ENCODE data around the gene KDM5C.

KDM5C gene

DNA sequence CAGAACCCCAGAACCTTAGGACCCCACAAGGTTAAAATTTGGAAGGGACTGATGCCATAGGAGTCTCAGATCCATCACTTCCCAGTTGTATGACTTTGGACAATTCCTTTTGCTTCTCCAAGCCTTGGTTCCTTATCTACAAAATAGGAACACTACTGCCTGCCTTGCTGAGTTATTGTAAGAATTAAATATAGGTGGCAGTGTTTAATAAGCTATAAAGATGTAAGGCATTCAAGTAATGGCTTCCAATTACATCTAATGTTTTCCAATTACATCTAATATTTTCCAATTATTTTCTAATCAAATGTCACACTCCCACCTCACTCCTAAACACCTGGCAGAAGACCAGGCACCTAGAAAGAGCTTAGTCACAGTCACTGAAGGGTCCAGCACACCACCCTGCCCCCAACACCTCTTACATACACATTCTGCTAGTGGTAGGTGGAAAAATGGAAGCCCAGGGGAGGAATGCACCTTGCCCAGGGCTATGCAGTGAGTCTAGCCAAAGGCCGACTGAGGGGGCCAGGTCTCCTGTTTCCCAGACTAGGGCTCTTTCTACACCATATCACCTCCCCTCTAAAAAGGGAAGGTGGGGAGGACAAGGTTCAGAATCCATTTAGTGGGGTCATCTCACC is 24.5 kb upstream of the KDM5C start:
- no peaks in the 10 kb centered on the region for H3K27me3 ChIP-seq (ENCODE audit: insufficient read depth, insufficient read length)

DNA sequence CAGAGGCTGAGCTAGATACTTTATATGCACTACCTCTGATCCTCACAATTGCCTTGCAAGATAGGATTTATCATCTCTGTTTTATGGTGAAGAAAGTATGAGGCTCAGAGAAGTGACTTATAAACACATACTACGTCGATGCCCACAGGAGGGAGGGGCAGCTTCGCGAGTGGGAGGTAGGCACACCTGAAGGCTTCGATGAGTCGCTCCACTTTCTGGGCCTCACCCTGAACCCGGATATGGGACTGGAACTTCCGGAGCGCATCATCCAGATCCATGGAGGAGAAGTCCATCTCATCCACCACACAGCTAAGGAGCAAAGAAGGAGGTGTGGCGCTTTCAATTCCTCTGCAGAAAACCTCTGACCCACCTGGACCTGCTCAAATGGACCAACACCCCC is 22.9 kb upstream of the KDM5C start:
- H3K9ac ChIP-seq (ENCODE audit: insufficient read length, low read depth) = no peak overlapping the region
- DNase-seq (ENCODE audit: low read depth, low spot score) = no peak
- no peaks in the 10 kb centered on the region for H3K27me3 ChIP-seq (ENCODE audit: insufficient read depth, insufficient read length)
- H3K9me3 ChIP-seq (ENCODE audit: insufficient read depth, low read length) = no peaks in the 10 kb centered on the region
- H3K4me3 ChIP-seq (ENCODE audit: insufficient read length, low read depth) = no peak overlapping the region
- peaks cover 14% of the 10 kb centered on the region for H3K4me1 ChIP-seq (ENCODE audit: insufficient read depth, insufficient read length)
- no peak for TF ChIP-seq SUZ12 (IDR thresholded peaks at IDR 0.05; ENCODE audit: extremely low read depth, insufficient read depth, insufficient read length)
- no peak for TF ChIP-seq YY1 (IDR thresholded peaks at IDR 0.05; ENCODE audit: insufficient read depth, insufficient read length)
- no peak for TF ChIP-seq ZNF274 (IDR thresholded peaks at IDR 0.05; ENCODE audit: low read depth, low read length)
- no peaks in the 10 kb centered on the region for H3K36me3 ChIP-seq (ENCODE audit: insufficient read depth, insufficient read length, low read length)

More for the DNA sequence above, 24.5 kb upstream of the KDM5C start:
- no peak for DNase-seq (ENCODE audit: low read depth, low spot score)
- peaks cover 12% of the 10 kb centered on the region for H3K4me1 ChIP-seq (ENCODE audit: insufficient read depth, insufficient read length)
- H3K9ac ChIP-seq (ENCODE audit: insufficient read length, low read depth) = no peak overlapping the region
- H3K36me3 ChIP-seq (ENCODE audit: insufficient read depth, insufficient read length, low read length) = no peaks in the 10 kb centered on the region
- TF ChIP-seq SUZ12 (IDR thresholded peaks at IDR 0.05; ENCODE audit: extremely low read depth, insufficient read depth, insufficient read length) = no peak
- TF ChIP-seq ZNF274 (IDR thresholded peaks at IDR 0.05; ENCODE audit: low read depth, low read length) = no peak
- no peak for TF ChIP-seq YY1 (IDR thresholded peaks at IDR 0.05; ENCODE audit: insufficient read depth, insufficient read length)
- no peak overlapping the region for H3K4me3 ChIP-seq (ENCODE audit: insufficient read length, low read depth)
- no peaks in the 10 kb centered on the region for H3K9me3 ChIP-seq (ENCODE audit: insufficient read depth, low read length)

DNA sequence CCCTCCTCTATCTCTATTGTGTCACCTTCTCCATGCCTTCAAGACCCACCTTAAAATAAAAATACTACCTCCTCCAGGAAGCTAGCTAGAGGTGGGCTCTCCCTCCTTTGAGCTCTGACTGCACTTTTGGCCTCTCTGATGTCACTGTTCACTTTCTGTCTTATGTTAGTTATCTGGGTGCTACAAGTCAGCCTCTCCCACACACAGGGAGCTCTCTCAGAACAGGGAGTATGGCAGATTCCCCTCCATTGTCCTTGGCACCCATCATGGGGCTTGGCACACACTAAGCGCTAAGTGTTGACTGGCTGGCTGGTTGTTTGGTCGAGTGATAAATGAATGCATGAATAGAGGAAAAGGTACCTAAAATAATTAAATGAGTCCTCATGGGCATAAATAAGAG is 21.2 kb upstream of the KDM5C start:
- Histone ChIP-seq H3K9me3 (ENCODE audit: insufficient read depth, low read length) (no peaks in the 10 kb centered on the region), H3K27me3 (ENCODE audit: insufficient read depth, insufficient read length) (no peaks in the 10 kb centered on the region), H3K36me3 (ENCODE audit: insufficient read depth, insufficient read length, low read length) (no peaks in the 10 kb centered on the region), H3K4me3 (ENCODE audit: insufficient read length, low read depth) (no peak overlapping the region), H3K9ac (ENCODE audit: insufficient read length, low read depth) (no peak overlapping the region), H3K4me1 (ENCODE audit: insufficient read depth, insufficient read length) (peaks cover 16% of the 10 kb centered on the region)
- TF ChIP-seq YY1 (IDR thresholded peaks at IDR 0.05; ENCODE audit: insufficient read depth, insufficient read length) = no peak
- TF ChIP-seq SUZ12 (IDR thresholded peaks at IDR 0.05; ENCODE audit: extremely low read depth, insufficient read depth, insufficient read length) = no peak
- TF ChIP-seq ZNF274 (IDR thresholded peaks at IDR 0.05; ENCODE audit: low read depth, low read length) = no peak
- DNase-seq (ENCODE audit: low read depth, low spot score) = no peak

DNA sequence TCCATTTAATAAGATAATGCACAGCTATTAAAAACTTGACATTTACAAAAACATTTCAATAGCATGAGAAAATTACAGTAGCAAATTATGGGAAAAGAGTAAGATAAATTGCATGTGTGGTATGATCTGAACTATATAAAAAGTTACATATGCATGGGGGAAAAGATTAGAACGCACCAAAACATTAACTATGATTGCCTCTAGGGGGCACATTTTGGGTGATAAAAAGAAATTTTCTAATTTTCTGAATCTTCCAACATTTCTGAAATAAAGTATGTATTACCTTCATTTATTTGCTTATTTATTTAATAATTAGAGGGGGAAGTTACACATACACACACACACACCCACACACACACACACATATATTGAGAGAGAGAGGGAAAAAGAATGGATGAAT is 19.6 kb upstream of the KDM5C start:
- no peak overlapping the region for H3K4me3 ChIP-seq (ENCODE audit: insufficient read length, low read depth)
- H3K27me3 ChIP-seq (ENCODE audit: insufficient read depth, insufficient read length) = no peaks in the 10 kb centered on the region
- no peak overlapping the region for H3K9ac ChIP-seq (ENCODE audit: insufficient read length, low read depth)
- TF ChIP-seq YY1 (IDR thresholded peaks at IDR 0.05; ENCODE audit: insufficient read depth, insufficient read length) (no peak), SUZ12 (IDR thresholded peaks at IDR 0.05; ENCODE audit: extremely low read depth, insufficient read depth, insufficient read length) (no peak), ZNF274 (IDR thresholded peaks at IDR 0.05; ENCODE audit: low read depth, low read length) (no peak)
- H3K36me3 ChIP-seq (ENCODE audit: insufficient read depth, insufficient read length, low read length) = no peaks in the 10 kb centered on the region
- no peaks in the 10 kb centered on the region for H3K9me3 ChIP-seq (ENCODE audit: insufficient read depth, low read length)
- peaks cover 5% of the 10 kb centered on the region for H3K4me1 ChIP-seq (ENCODE audit: insufficient read depth, insufficient read length)
- DNase-seq (ENCODE audit: low read depth, low spot score) = no peak

DNA sequence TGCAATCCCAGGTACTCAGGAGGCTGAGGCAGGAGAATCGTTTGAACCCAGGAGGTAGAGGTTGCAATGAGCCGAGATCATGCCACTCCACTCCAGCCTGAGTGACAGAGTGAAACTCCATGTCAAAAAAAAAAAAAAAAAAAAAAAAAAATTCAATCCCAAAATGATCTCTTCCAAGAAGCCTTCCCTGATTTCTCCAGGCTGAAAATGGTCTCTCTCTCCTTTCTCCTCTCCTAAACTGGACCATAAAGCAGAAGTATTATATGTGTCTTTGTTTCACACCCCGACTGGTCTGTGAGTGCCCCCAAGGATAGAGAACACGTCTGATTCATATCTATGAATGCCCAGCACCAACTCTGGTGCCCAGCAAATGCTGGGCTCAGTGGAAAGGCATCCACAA is 17.3 kb upstream of the KDM5C start:
- no peaks in the 10 kb centered on the region for H3K27me3 ChIP-seq (ENCODE audit: insufficient read depth, insufficient read length)
- H3K4me3 ChIP-seq (ENCODE audit: insufficient read length, low read depth) = no peak overlapping the region
- no peak overlapping the region for H3K9ac ChIP-seq (ENCODE audit: insufficient read length, low read depth)
- no peaks in the 10 kb centered on the region for H3K36me3 ChIP-seq (ENCODE audit: insufficient read depth, insufficient read length, low read length)
- peaks cover 5% of the 10 kb centered on the region for H3K4me1 ChIP-seq (ENCODE audit: insufficient read depth, insufficient read length)
- TF ChIP-seq SUZ12 (IDR thresholded peaks at IDR 0.05; ENCODE audit: extremely low read depth, insufficient read depth, insufficient read length) (no peak), YY1 (IDR thresholded peaks at IDR 0.05; ENCODE audit: insufficient read depth, insufficient read length) (no peak), ZNF274 (IDR thresholded peaks at IDR 0.05; ENCODE audit: low read depth, low read length) (no peak)
- no peak for DNase-seq (ENCODE audit: low read depth, low spot score)
- H3K9me3 ChIP-seq (ENCODE audit: insufficient read depth, low read length) = no peaks in the 10 kb centered on the region

DNA sequence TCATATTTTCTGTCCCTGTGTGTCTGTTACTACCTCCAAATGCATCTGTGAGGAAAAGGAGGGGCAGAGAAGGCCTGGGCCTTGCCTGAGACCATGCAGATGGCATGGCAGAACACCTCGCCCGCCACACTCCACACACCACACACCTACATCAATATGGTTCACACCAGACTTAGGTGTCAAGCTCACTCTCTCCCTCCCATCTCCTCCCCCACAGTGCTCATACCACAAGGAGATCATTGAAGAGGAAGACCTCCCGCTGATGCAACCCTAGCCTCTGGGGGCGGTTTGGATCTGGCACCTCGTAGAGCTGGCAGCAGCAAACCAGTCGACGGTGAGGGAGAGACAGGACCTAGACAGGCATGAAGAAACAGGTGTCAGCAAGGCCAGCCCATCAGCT is 16.6 kb upstream of the KDM5C start:
- TF ChIP-seq YY1 (IDR thresholded peaks at IDR 0.05; ENCODE audit: insufficient read depth, insufficient read length) (no peak), SUZ12 (IDR thresholded peaks at IDR 0.05; ENCODE audit: extremely low read depth, insufficient read depth, insufficient read length) (no peak), ZNF274 (IDR thresholded peaks at IDR 0.05; ENCODE audit: low read depth, low read length) (no peak)
- Histone ChIP-seq H3K9ac (ENCODE audit: insufficient read length, low read depth) (no peak overlapping the region), H3K36me3 (ENCODE audit: insufficient read depth, insufficient read length, low read length) (no peaks in the 10 kb centered on the region), H3K27me3 (ENCODE audit: insufficient read depth, insufficient read length) (no peaks in the 10 kb centered on the region), H3K9me3 (ENCODE audit: insufficient read depth, low read length) (no peaks in the 10 kb centered on the region), H3K4me3 (ENCODE audit: insufficient read length, low read depth) (no peak overlapping the region), H3K4me1 (ENCODE audit: insufficient read depth, insufficient read length) (peaks cover 5% of the 10 kb centered on the region)
- no peak for DNase-seq (ENCODE audit: low read depth, low spot score)

DNA sequence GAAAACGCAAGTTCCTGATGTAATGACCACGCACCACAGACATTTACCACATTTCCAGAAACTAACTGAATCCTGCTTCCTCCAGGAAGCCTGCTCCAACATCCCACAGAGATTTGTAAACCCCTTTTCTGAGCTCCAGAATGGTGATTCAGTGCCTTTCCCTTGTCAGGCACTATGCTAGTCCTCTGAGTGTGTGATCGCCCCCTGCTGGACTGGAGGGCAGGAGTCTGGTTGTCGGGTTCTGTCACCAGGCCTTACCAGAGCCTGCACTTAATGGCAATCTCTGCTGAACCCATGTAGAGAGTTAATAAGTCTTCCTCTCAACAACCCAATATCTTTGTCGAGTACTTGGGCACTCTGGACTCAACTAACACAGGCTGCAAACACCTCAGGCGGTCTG is 14.5 kb upstream of the KDM5C start:
- no peaks in the 10 kb centered on the region for H3K27me3 ChIP-seq (ENCODE audit: insufficient read depth, insufficient read length)
- H3K9me3 ChIP-seq (ENCODE audit: insufficient read depth, low read length) = no peaks in the 10 kb centered on the region
- H3K9ac ChIP-seq (ENCODE audit: insufficient read length, low read depth) = no peak overlapping the region
- DNase-seq (ENCODE audit: low read depth, low spot score) = peak; percentile 30
- TF ChIP-seq SUZ12 (IDR thresholded peaks at IDR 0.05; ENCODE audit: extremely low read depth, insufficient read depth, insufficient read length) (no peak), YY1 (IDR thresholded peaks at IDR 0.05; ENCODE audit: insufficient read depth, insufficient read length) (no peak), ZNF274 (IDR thresholded peaks at IDR 0.05; ENCODE audit: low read depth, low read length) (no peak)
- peaks cover 5% of the 10 kb centered on the region for H3K4me1 ChIP-seq (ENCODE audit: insufficient read depth, insufficient read length)
- no peaks in the 10 kb centered on the region for H3K36me3 ChIP-seq (ENCODE audit: insufficient read depth, insufficient read length, low read length)
- no peak overlapping the region for H3K4me3 ChIP-seq (ENCODE audit: insufficient read length, low read depth)

Data from NT2/D1 (cell line).